RCC 7860 (cell line): Measurements from ENCODE around the gene IQGAP2.
A peak's percentile ranks its signal among the peaks of the same experiment; 100 is the strongest.

Experiments
- DNase-seq: peaks from one replicate; pipeline ENCODE4 v3.0.0-alpha.2; 2015; ENCODE audit warnings: low spot score
- FAIRE-seq: peaks from 2 replicates; lab custom pipeline; 2012; peaks lifted over from hg19 to GRCh38; lab: Jason Lieb, UNC

IQGAP2 gene

GRCh38 chr5:76634661-76635060, 231.6 kb downstream of the IQGAP2 start:
- no peak for FAIRE-seq
- no peak for DNase-seq

- no peak for FAIRE-seq
- no peak for DNase-seq
Measured at GRCh38 chr5:76637490-76637889, 234.4 kb downstream of the IQGAP2 start.

GRCh38 chr5:76638479-76638878, 235.4 kb downstream of the IQGAP2 start:
- DNase-seq (no peak), FAIRE-seq (no peak)

- peak; percentile 24 for DNase-seq
- peak; percentile 26 for FAIRE-seq
Measured at GRCh38 chr5:76641514-76642120, 238.5 kb downstream of the IQGAP2 start.

GRCh38 chr5:76642390-76643040, 239.4 kb downstream of the IQGAP2 start:
- FAIRE-seq: no peak
- no peak for DNase-seq

- no peak for DNase-seq
- FAIRE-seq: no peak
Measured at GRCh38 chr5:76643371-76643770, 240.3 kb downstream of the IQGAP2 start.

GRCh38 chr5:76649140-76649539, 246.1 kb downstream of the IQGAP2 start:
- DNase-seq (no peak), FAIRE-seq (no peak)

- DNase-seq (no peak), FAIRE-seq (no peak)
Measured at GRCh38 chr5:76652809-76653414, 249.8 kb downstream of the IQGAP2 start.

- peak; percentile 33 for DNase-seq
- peak; percentile 80 for FAIRE-seq
Measured at GRCh38 chr5:76657091-76657490, 254.0 kb downstream of the IQGAP2 start.

GRCh38 chr5:76657683-76658311, 254.7 kb downstream of the IQGAP2 start:
- no peak for FAIRE-seq
- DNase-seq: no peak

- DNase-seq: no peak
- FAIRE-seq: no peak
Measured at GRCh38 chr5:76660360-76660759, 257.3 kb downstream of the IQGAP2 start.

GRCh38 chr5:76662521-76662920, 259.4 kb downstream of the IQGAP2 start:
- FAIRE-seq: no peak

GRCh38 chr5:76663573-76663972, 260.5 kb downstream of the IQGAP2 start:
- DNase-seq (no peak), FAIRE-seq (no peak)

More at GRCh38 chr5:76662521-76662920, 259.4 kb downstream of the IQGAP2 start:
- no peak for DNase-seq

- no peak for FAIRE-seq
- DNase-seq: no peak
Measured at GRCh38 chr5:76664079-76664478, 261.0 kb downstream of the IQGAP2 start.

- DNase-seq (no peak), FAIRE-seq (no peak)
Measured at GRCh38 chr5:76667495-76667894, 264.4 kb downstream of the IQGAP2 start.

- no peak for FAIRE-seq
Measured at GRCh38 chr5:76669245-76669644, 266.2 kb downstream of the IQGAP2 start.

GRCh38 chr5:76670508-76670907, 267.4 kb downstream of the IQGAP2 start:
- FAIRE-seq: no peak
- DNase-seq: no peak

More at GRCh38 chr5:76669245-76669644, 266.2 kb downstream of the IQGAP2 start:
- no peak for DNase-seq

GRCh38 chr5:76672242-76672641, 269.2 kb downstream of the IQGAP2 start:
- FAIRE-seq (no peak), DNase-seq (no peak)

- DNase-seq (no peak), FAIRE-seq (no peak)
Measured at GRCh38 chr5:76673125-76673524, 270.0 kb downstream of the IQGAP2 start.

GRCh38 chr5:76674330-76675066, 271.4 kb downstream of the IQGAP2 start:
- FAIRE-seq (no peak), DNase-seq (no peak)

- FAIRE-seq: no peak
Measured at GRCh38 chr5:76675364-76675763, 272.3 kb downstream of the IQGAP2 start.

More at GRCh38 chr5:76675364-76675763, 272.3 kb downstream of the IQGAP2 start:
- no peak for DNase-seq
